ENCODE results near the gene KRT36.

KRT36 gene

DNA sequence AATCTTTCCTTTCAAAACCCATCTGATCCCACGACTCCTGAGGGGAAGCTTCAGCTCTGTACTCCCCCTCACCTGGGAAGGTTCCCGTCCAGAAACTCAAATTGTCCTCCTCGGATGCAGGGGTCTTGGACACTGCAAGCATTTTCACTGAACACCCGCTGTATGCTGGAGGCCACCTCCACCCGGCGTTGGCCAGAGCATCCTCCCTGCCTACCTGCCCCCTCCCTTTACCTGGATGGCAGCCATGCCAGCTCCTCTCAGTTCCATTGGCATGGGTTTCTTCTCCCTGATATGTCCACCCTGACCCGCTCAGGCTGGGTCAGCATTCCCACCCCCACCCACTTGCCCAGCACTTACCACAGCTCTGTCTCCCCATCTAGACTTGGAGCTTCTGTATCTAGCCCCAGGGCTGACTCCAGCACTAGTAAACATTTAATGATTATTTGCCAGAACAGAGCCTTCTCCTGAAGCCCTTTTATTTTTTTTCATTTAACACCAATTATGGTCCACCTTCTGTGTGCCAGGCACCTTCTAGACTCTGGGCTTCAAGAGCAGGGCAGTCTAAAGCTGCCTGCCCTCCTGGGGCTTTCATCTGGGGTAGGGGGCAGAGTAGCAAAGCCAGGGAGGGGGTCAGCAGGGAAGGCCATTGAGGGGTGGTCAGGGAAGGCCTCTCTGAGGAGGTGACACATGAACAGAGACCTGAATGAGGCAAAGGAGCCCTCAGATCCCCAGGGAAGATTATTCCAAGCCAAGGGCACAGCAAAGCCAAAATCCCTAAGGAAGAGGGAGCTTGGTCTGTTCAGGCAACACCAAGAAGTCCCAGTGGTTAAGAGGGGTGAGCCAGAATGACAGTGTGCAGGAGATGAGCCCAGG, 47.3 kb upstream of the KRT36 start:
- TF ChIP-seq, protein P1, sequence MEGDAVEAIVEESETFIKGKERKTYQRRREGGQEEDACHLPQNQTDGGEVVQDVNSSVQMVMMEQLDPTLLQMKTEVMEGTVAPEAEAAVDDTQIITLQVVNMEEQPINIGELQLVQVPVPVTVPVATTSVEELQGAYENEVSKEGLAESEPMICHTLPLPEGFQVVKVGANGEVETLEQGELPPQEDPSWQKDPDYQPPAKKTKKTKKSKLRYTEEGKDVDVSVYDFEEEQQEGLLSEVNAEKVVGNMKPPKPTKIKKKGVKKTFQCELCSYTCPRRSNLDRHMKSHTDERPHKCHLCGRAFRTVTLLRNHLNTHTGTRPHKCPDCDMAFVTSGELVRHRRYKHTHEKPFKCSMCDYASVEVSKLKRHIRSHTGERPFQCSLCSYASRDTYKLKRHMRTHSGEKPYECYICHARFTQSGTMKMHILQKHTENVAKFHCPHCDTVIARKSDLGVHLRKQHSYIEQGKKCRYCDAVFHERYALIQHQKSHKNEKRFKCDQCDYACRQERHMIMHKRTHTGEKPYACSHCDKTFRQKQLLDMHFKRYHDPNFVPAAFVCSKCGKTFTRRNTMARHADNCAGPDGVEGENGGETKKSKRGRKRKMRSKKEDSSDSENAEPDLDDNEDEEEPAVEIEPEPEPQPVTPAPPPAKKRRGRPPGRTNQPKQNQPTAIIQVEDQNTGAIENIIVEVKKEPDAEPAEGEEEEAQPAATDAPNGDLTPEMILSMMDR (IDR thresholded peaks at IDR 0.05; ENCODE audit: poor library complexity, severe bottlenecking), result no peak

GRCh38 chr17:41535764-41536481, 46.2 kb upstream of the KRT36 start:
- Histone ChIP-seq H3K4me3 (ENCODE audit: severe bottlenecking) (no peak overlapping the region), H3K27me3 (ENCODE audit: insufficient read depth, poor library complexity, severe bottlenecking) (no peaks in the 10 kb centered on the region), H3K36me3 (ENCODE audit: low read depth) (no peaks in the 10 kb centered on the region), H3K27ac (ENCODE audit: poor library complexity, severe bottlenecking) (no peak overlapping the region), H3K9me3 (ENCODE audit: severe bottlenecking) (no peaks in the 10 kb centered on the region), H3K4me1 (ENCODE audit: insufficient read depth, poor library complexity, severe bottlenecking) (peaks cover 34% of the 10 kb centered on the region)
- DNase-seq (ENCODE audit: low spot score) (no peak), ATAC-seq (ENCODE audit: low read depth) (0 out of 3 replicates have a peak, but pooled peaks have one; percentile 5)
- TF ChIP-seq, protein P1 (IDR thresholded peaks at IDR 0.05; ENCODE audit: poor library complexity, severe bottlenecking), result no peak

More for the DNA sequence above, 47.3 kb upstream of the KRT36 start:
- no peaks in the 10 kb centered on the region for H3K27me3 ChIP-seq (ENCODE audit: insufficient read depth, poor library complexity, severe bottlenecking)
- H3K36me3 ChIP-seq (ENCODE audit: low read depth), result no peaks in the 10 kb centered on the region
- no peak overlapping the region for H3K4me3 ChIP-seq (ENCODE audit: severe bottlenecking)
- no peaks in the 10 kb centered on the region for H3K9me3 ChIP-seq (ENCODE audit: severe bottlenecking)
- peak overlapping the region; percentile 68 for H3K27ac ChIP-seq (ENCODE audit: poor library complexity, severe bottlenecking)
- peaks cover 38% of the 10 kb centered on the region for H3K4me1 ChIP-seq (ENCODE audit: insufficient read depth, poor library complexity, severe bottlenecking)
- DNase-seq (ENCODE audit: low spot score) (no peak), ATAC-seq (ENCODE audit: low read depth) (no peak)

GRCh38 chr17:41534899-41535546, 45.3 kb upstream of the KRT36 start:
- Histone ChIP-seq H3K27me3 (ENCODE audit: insufficient read depth, poor library complexity, severe bottlenecking) (no peaks in the 10 kb centered on the region), H3K27ac (ENCODE audit: poor library complexity, severe bottlenecking) (no peak overlapping the region), H3K4me3 (ENCODE audit: severe bottlenecking) (no peak overlapping the region), H3K36me3 (ENCODE audit: low read depth) (no peaks in the 10 kb centered on the region), H3K4me1 (ENCODE audit: insufficient read depth, poor library complexity, severe bottlenecking) (peaks cover 37% of the 10 kb centered on the region), H3K9me3 (ENCODE audit: severe bottlenecking) (no peaks in the 10 kb centered on the region)
- ATAC-seq (ENCODE audit: low read depth), result no peak
- DNase-seq (ENCODE audit: low spot score), result no peak
- TF ChIP-seq, protein P1 (IDR thresholded peaks at IDR 0.05; ENCODE audit: poor library complexity, severe bottlenecking), result no peak

- Histone ChIP-seq H3K9me3 (ENCODE audit: severe bottlenecking) (no peaks in the 10 kb centered on the region), H3K36me3 (ENCODE audit: low read depth) (no peaks in the 10 kb centered on the region), H3K27me3 (ENCODE audit: insufficient read depth, poor library complexity, severe bottlenecking) (no peaks in the 10 kb centered on the region), H3K4me1 (ENCODE audit: insufficient read depth, poor library complexity, severe bottlenecking) (peaks cover 44% of the 10 kb centered on the region), H3K4me3 (ENCODE audit: severe bottlenecking) (no peak overlapping the region), H3K27ac (ENCODE audit: poor library complexity, severe bottlenecking) (no peak overlapping the region)
- ATAC-seq (ENCODE audit: low read depth) (no peak), DNase-seq (ENCODE audit: low spot score) (no peak)
- TF ChIP-seq, protein P1 (IDR thresholded peaks at IDR 0.05; ENCODE audit: poor library complexity, severe bottlenecking), result no peak
Measured at GRCh38 chr17:41533613-41534012, 43.9 kb upstream of the KRT36 start.
